ENCODE data around the gene EHD1. TPM values are rescaled to one million over a fixed set of nuclear protein-coding genes. Genes with fewer than 3 reads are reported as not detected.

EHD1 gene
- total and polyA plus RNA-seq, 2 of the 8 experiments (the other 6 are each of a cell fraction or from before 2014, with no cell fraction given) = 31.5 to 42.9 TPM

DNA sequence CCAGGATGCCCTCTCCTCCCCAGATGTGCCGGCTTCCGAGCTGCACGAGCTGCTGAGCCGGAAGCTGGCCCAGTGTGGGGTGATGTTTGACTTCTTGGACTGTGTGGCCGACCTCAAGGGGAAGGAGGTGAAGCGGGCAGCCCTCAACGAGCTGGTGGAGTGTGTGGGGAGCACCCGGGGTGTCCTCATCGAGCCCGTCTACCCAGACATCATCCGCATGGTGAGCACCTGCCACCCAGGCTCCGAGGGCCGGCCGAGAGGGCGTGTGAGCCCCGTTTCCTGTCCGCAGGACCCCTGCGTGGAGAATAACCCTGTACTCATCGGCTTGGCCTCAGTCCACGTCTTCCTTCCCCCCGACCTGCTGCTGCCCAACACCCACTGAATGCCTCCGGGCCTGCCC is 48.3 kb upstream of the EHD1 start:
- Histone ChIP-seq H2BK20ac (ENCODE audit: low read length) (no peak overlapping the region), H4K5ac (ENCODE audit: insufficient read length, low read depth, low read length) (no peak overlapping the region), H3K27ac (ENCODE audit: low read depth, low read length) (no peak overlapping the region), H3K9ac (replicated peaks in 1 of 4; ENCODE audit: extremely low read depth in 1 of 4, low read depth in 3 of 4, low read length in 3 of 4) (no peak overlapping the region), H3K56ac (replicated peaks; ENCODE audit: insufficient read length, low read depth, low read length) (no peak overlapping the region), H4K8ac (ENCODE audit: extremely low read depth, insufficient read depth, low read length) (peak overlapping the region; percentile 44; the same call in 1 of the 2 replicates), H3K79me1 (ENCODE audit: low read depth, low read length) (no peaks in the 10 kb centered on the region), H3K14ac (ENCODE audit: insufficient read length) (no peak overlapping the region), H3K23ac (ENCODE audit: insufficient read length) (no peak overlapping the region), H4K20me1 (replicated peaks in 1 of 2; ENCODE audit: control insufficient read depth in 1 of 2, insufficient read depth in 2 of 2, low read length in 2 of 2) (no peaks in the 10 kb centered on the region), H3K27me3 (replicated peaks in 1 of 4; ENCODE audit: control insufficient read depth in 3 of 4, extremely low read depth in 1 of 4, insufficient read depth in 3 of 4, low read length in 3 of 4) (peaks cover 0 to 6% (median 4%) of the 10 kb centered on the region in 4 experiments; a peak in 4 of 7 replicates), H3K23me2 (ENCODE audit: low read depth, low read length) (peaks cover 8% of the 10 kb centered on the region; the same call in 1 of the 2 replicates), H2AK5ac (ENCODE audit: low read depth, low read length) (no peak overlapping the region), H3K4ac (replicated peaks; ENCODE audit: insufficient read length, low read depth, low read length) (no peak overlapping the region), H2BK12ac (ENCODE audit: low read depth, low read length) (no peak overlapping the region), H3K4me2 (ENCODE audit: insufficient read depth in 1 of 2, low read depth in 2 of 2, low read length in 2 of 2) (no peak overlapping the region), H3K4me3 (ENCODE audit: extremely low read depth in 1 of 4, insufficient read depth in 2 of 4, low read depth in 3 of 4, low read length in 4 of 4) (no peak overlapping the region), H2BK5ac (ENCODE audit: low read depth, low read length) (no peak overlapping the region), H3K36me3 (ENCODE audit: control insufficient read depth in 2 of 4, insufficient read depth in 4 of 4, low read length in 3 of 4) (no peaks in the 10 kb centered on the region; a peak in 1 of 8 replicates), H3K79me2 (ENCODE audit: control insufficient read depth in 1 of 2, insufficient read depth in 2 of 2, low read length in 2 of 2) (no peaks in the 10 kb centered on the region), H2BK15ac (ENCODE audit: low read length) (no peak overlapping the region), H3K9me3 (ENCODE audit: insufficient read depth in 2 of 2, low read depth in 1 of 2, low read length in 1 of 2) (no peaks in the 10 kb centered on the region), H2BK120ac (replicated peaks; ENCODE audit: low read depth, low read length) (no peak overlapping the region), H3K18ac (ENCODE audit: extremely low read depth, low read length) (no peak overlapping the region), H2AFZ (ENCODE audit: low read length) (no peak overlapping the region), H3K4me1 (replicated peaks in 1 of 4; ENCODE audit: control insufficient read depth in 3 of 4, insufficient read depth in 4 of 4, low read length in 3 of 4) (peaks cover 0 to 7% (median 4%) of the 10 kb centered on the region in 4 experiments; a peak in 5 of 7 replicates), H4K91ac (replicated peaks; ENCODE audit: insufficient read length, low read length) (no peak overlapping the region)
- ChIA-PET POLR2A (ENCODE audit: partially characterized antibody) (interaction anchor here (1.4 to 1.5 kb wide), 2 partner anchors 9 to 169 kb away, joined by 3 to 5 read pairs; partner anchors contain the start of genes GPHA2 and VPS51), CTCF (ENCODE audit: partially characterized antibody) (interaction anchor here (0.6 to 3.8 kb wide), 6 partner anchors 8 to 84 kb away, joined by 3 to 15 read pairs (median 4); no protein-coding TSS in a partner anchor)
- no peak for DNase-seq (ENCODE audit: low read depth in 1 of 2, low spot score in 2 of 2)
- no peak for FAIRE-seq
- WGBS, 2 experiments (ENCODE audit: extremely low coverage in 1 of 2, insufficient coverage in 1 of 2, insufficient read length in 1 of 2, insufficient replicate concordance in 2 of 2, low coverage in 1 of 2, low lambda C conversion rate in 2 of 2, missing lambda C conversion rate in 1 of 2) = 89% methylated on average over 14 of the region's 22 CpGs; no CpG with 5 or more reads in 1 of the 2 experiments
- no peak for TF ChIP-seq SRF (IDR thresholded peaks at IDR 0.05; ENCODE audit: low read depth, low read length)
- TF ChIP-seq CTBP2 (IDR thresholded peaks at IDR 0.05; ENCODE audit: borderline replicate concordance, insufficient read depth, insufficient read length, low read length) = no peak
- no peak for TF ChIP-seq RNF2 (IDR thresholded peaks at IDR 0.05; ENCODE audit: borderline replicate concordance, low read depth, low read length, missing control alignments, poor library complexity, severe bottlenecking)
- TF ChIP-seq, protein P1, sequence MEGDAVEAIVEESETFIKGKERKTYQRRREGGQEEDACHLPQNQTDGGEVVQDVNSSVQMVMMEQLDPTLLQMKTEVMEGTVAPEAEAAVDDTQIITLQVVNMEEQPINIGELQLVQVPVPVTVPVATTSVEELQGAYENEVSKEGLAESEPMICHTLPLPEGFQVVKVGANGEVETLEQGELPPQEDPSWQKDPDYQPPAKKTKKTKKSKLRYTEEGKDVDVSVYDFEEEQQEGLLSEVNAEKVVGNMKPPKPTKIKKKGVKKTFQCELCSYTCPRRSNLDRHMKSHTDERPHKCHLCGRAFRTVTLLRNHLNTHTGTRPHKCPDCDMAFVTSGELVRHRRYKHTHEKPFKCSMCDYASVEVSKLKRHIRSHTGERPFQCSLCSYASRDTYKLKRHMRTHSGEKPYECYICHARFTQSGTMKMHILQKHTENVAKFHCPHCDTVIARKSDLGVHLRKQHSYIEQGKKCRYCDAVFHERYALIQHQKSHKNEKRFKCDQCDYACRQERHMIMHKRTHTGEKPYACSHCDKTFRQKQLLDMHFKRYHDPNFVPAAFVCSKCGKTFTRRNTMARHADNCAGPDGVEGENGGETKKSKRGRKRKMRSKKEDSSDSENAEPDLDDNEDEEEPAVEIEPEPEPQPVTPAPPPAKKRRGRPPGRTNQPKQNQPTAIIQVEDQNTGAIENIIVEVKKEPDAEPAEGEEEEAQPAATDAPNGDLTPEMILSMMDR (IDR thresholded peaks at IDR 0.05; ENCODE audit: control extremely low read depth in 1 of 3, insufficient read depth in 1 of 3, low read depth in 1 of 3, low read length in 3 of 3) = no peak
